K562 (cell line): Measurements from ENCODE around the gene BCAP31. TPM values are rescaled to one million over a fixed set of nuclear protein-coding genes. Genes with fewer than 3 reads are reported as not detected.

Experiments
- ASH1L ChIP-seq: fragments of 450-650 bp; IDR thresholded peaks from 2 replicates; pipeline ENCODE4 v1.6.1; 2018; ENCODE audit warnings: borderline replicate concordance, mild to moderate bottlenecking, low read depth; ENCODE audit not compliant: partially characterized antibody
- C11orf30 ChIP-seq: fragments of 450-650 bp; IDR thresholded peaks from 2 replicates; pipeline ENCODE4 v1.6.1; 2016; ENCODE audit warnings: low read depth, mild to moderate bottlenecking
- CBX3 ChIP-seq, 2 experiments: IDR thresholded peaks; 1 replicate in 1 of 2; 2 replicates in 1 of 2; pipeline ENCODE4 v1.6.1; 2012; ENCODE audit warnings: inconsistent platforms in 2 of 2, low read length in 2 of 2, borderline replicate concordance in 1 of 2, control low read depth in 1 of 2
- CTCF ChIP-seq, 3 experiments: IDR thresholded peaks in 2 of 3; conservative IDR thresholded peaks in 1 of 3; 2 replicates each; pipeline ENCODE4 v1.5.1; 2011 to 2012; ENCODE audit warnings: low read length in 3 of 3, mild to moderate bottlenecking in 3 of 3, control low read depth in 2 of 3, improper control_type of control experiment in 1 of 3, inconsistent platforms in 1 of 3, low read depth in 1 of 3, mixed read lengths in 1 of 3, moderate library complexity in 1 of 3; ENCODE audit not compliant: insufficient read depth in 2 of 3
- CTCFL ChIP-seq: IDR thresholded peaks from 2 replicates; pipeline ENCODE4 v1.6.1; 2011; ENCODE audit warnings: borderline replicate concordance, low read depth, mild to moderate bottlenecking, moderate library complexity, low read length; ENCODE audit not compliant: insufficient read depth, poor library complexity, severe bottlenecking
- HMG20B ChIP-seq: fragments of 250-450 bp; sonication (Bioruptor Pico); IDR thresholded peaks from 2 replicates; pipeline ENCODE4 v1.5.0; 2021; ENCODE audit warnings: mild to moderate bottlenecking
- JUND ChIP-seq, 2 experiments: IDR thresholded peaks; 2 replicates in 1 of 2; 3 replicates in 1 of 2; pipeline ENCODE4 v1.6.1; 2011; ENCODE audit warnings: borderline replicate concordance in 2 of 2, low read depth in 2 of 2, low read length in 2 of 2, improper control_type of control experiment in 1 of 2, missing biosample characterization in 1 of 2, missing genetic modification characterization in 1 of 2, missing genetic modification reagents in 1 of 2
- MTA2 ChIP-seq: fragments of 450-650 bp; IDR thresholded peaks from 2 replicates; pipeline ENCODE4 v1.6.1; 2016; ENCODE audit warnings: low read depth
- NEUROD1 ChIP-seq: fragments of 150-350 bp; IDR thresholded peaks from 2 replicates; pipeline ENCODE4 v1.6.1; 2014; ENCODE audit warnings: borderline replicate concordance, low read length, low read depth; ENCODE audit not compliant: partially characterized antibody
- NFIC ChIP-seq: fragments of 450-650 bp; IDR thresholded peaks from 2 replicates; pipeline ENCODE4 v1.6.1; 2017; ENCODE audit warnings: mild to moderate bottlenecking, inconsistent platforms
- POLR2B ChIP-seq: fragments of 450-650 bp; IDR thresholded peaks from 2 replicates; pipeline ENCODE4 v1.6.1; 2018; ENCODE audit warnings: low read depth; ENCODE audit not compliant: partially characterized antibody
- SMARCB1 ChIP-seq: IDR thresholded peaks from 2 replicates; pipeline ENCODE4 v1.6.1; 2011; ENCODE audit warnings: improper control_type of control experiment, low read depth; ENCODE audit not compliant: insufficient read length
- TEAD2 ChIP-seq: fragments of 450-650 bp; IDR thresholded peaks from 2 replicates; pipeline ENCODE4 v1.6.1; 2016; ENCODE audit warnings: missing genetic modification characterization, control low read depth, missing compliant biosample characterization
- YY1 ChIP-seq, 3 experiments: IDR thresholded peaks; 2 replicates each; pipeline ENCODE4 v1.6.1; 2011; ENCODE audit warnings: low read length in 2 of 3, mild to moderate bottlenecking in 2 of 3, moderate library complexity in 2 of 3, borderline replicate concordance in 1 of 3, control low read depth in 1 of 3, low read depth in 1 of 3; ENCODE audit not compliant: insufficient read depth in 3 of 3, insufficient replicate concordance in 2 of 3, control insufficient read depth in 1 of 3, insufficient read length in 1 of 3; ENCODE audit errors: extremely low read depth in 1 of 3
- ZNF644 ChIP-seq: fragments of 200-800 bp; sonication (Bioruptor generic); IDR thresholded peaks from 2 replicates; pipeline ENCODE4 v1.6.1; 2016; ENCODE audit warnings: low read depth, missing genetic modification characterization, missing compliant biosample characterization
- polyA plus RNA-seq, 8 experiments: library from polyadenylated mRNA; depleted of rRNA in 4 of 8; stranded (reverse) in 5 of 8; unstranded in 3 of 8; fragments of >200 nt; fragmentation: Nextera tagmentation in 2 of 8; fragmentation: Illumina TruSeq in 1 of 8; extraction: Ambion mirVana in 2 of 8; extraction: Trizol in 1 of 8; gene quantifications; 2 replicates each; pipeline versions ENCODE4 v1.2.1 to v1.2.3, GENCODE V29; 2011 to 2014; ENCODE audit warnings: inconsistent platforms in 1 of 8, missing spikeins in 1 of 8
- total RNA-seq, 7 experiments: library from RNA; depleted of rRNA in 6 of 7; stranded (reverse); fragments of >200 nt in 6 of 7; fragmentation: Illumina TruSeq in 2 of 7; extraction: Trizol in 2 of 7; gene quantifications; 2 replicates each; pipeline versions ENCODE4 v1.2.1 to v1.2.3, GENCODE V29; 2011 to 2021; ENCODE audit warnings: low replicate concordance in 1 of 7
- TF ChIP-seq, protein P1 (sequence below): sonication (generic); formaldehyde crosslinking; IDR thresholded peaks from 2 replicates; pipeline ENCODE4 v1.5.0; 2020; ENCODE audit warnings: missing genetic modification reagents
- TF ChIP-seq, protein P2 (sequence below): sonication (generic); formaldehyde crosslinking; IDR thresholded peaks from 2 replicates; pipeline ENCODE4 v1.8.1; 2023; ENCODE audit warnings: mild to moderate bottlenecking, missing genetic modification reagents
- TF ChIP-seq, protein P3 (sequence below): sonication (generic); formaldehyde crosslinking; IDR thresholded peaks from 2 replicates; pipeline ENCODE4 v1.9.0; 2022; ENCODE audit warnings: mild to moderate bottlenecking, missing genetic modification reagents

The BCAP31 gene
- total and polyA plus RNA-seq, 9 of the 15 experiments (the other 6 are each of a cell fraction or from before 2014, with no cell fraction given): 156 to 683 (median 188) TPM

- TF ChIP-seq CTCF (IDR thresholded peaks at IDR 0.05 in 2 of 3, conservative IDR thresholded peaks at IDR 0.05 in 1 of 3; ENCODE audit: insufficient read depth in 2 of 3, low read depth in 1 of 3, low read length in 3 of 3) (peak; percentile 82 to 91 (median 89)), POLR2B (no peak), YY1 (IDR thresholded peaks at IDR 0.05; ENCODE audit: borderline replicate concordance in 1 of 3, control insufficient read depth in 1 of 3, extremely low read depth in 1 of 3, insufficient read depth in 3 of 3, insufficient read length in 1 of 3, insufficient replicate concordance in 2 of 3, low read depth in 1 of 3, low read length in 2 of 3) (peak in 2 of 3 experiments; percentile 25 to 59), HMG20B (CRISPR knock-in tag) (no peak), NFIC (0 out of 2 replicates have a peak, but pooled peaks have one; percentile 15), CBX3 (IDR thresholded peaks at IDR 0.05; ENCODE audit: borderline replicate concordance in 1 of 2, low read length in 2 of 2) (peak in 1 of 2 experiments; percentile 44; a peak in 1 of 3 replicates), NEUROD1 (peak; percentile 31), SMARCB1 (no peak), JUND (IDR thresholded peaks at IDR 0.05; ENCODE audit: borderline replicate concordance, low read depth, low read length) (0 out of 2 replicates have a peak, but pooled peaks have one; percentile 35), JUND (tag; IDR thresholded peaks at IDR 0.05; ENCODE audit: borderline replicate concordance, low read depth, low read length) (no peak), MTA2 (no peak), ZNF644 (tag) (no peak), ASH1L (no peak), C11orf30 (0 out of 2 replicates have a peak, but pooled peaks have one; percentile 8), TEAD2 (tag) (no peak), CTCFL (peak; percentile 6)
- TF ChIP-seq, protein P1, sequence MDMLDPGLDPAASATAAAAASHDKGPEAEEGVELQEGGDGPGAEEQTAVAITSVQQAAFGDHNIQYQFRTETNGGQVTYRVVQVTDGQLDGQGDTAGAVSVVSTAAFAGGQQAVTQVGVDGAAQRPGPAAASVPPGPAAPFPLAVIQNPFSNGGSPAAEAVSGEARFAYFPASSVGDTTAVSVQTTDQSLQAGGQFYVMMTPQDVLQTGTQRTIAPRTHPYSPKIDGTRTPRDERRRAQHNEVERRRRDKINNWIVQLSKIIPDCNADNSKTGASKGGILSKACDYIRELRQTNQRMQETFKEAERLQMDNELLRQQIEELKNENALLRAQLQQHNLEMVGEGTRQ (CRISPR knock-in tag): peak; percentile 70
- TF ChIP-seq, protein P2, sequence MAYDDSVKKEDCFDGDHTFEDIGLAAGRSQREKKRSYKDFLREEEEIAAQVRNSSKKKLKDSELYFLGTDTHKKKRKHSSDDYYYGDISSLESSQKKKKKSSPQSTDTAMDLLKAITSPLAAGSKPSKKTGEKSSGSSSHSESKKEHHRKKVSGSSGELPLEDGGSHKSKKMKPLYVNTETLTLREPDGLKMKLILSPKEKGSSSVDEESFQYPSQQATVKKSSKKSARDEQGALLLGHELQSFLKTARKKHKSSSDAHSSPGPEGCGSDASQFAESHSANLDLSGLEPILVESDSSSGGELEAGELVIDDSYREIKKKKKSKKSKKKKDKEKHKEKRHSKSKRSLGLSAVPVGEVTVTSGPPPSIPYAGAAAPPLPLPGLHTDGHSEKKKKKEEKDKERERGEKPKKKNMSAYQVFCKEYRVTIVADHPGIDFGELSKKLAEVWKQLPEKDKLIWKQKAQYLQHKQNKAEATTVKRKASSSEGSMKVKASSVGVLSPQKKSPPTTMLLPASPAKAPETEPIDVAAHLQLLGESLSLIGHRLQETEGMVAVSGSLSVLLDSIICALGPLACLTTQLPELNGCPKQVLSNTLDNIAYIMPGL (CRISPR knock-in tag): no peak
- TF ChIP-seq, protein P3, sequence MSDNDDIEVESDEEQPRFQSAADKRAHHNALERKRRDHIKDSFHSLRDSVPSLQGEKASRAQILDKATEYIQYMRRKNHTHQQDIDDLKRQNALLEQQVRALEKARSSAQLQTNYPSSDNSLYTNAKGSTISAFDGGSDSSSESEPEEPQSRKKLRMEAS: peak; percentile 93
Measured at GRCh38 chrX:153667956-153668396, 56.2 kb downstream of the BCAP31 start (continued).
